ENCODE data around the gene NVL. TPM values are rescaled to one million over a fixed set of nuclear protein-coding genes. Genes with fewer than 3 reads are reported as not detected.

The NVL gene
- total RNA-seq, 1 experiment from 2014 or later, result 81.5 TPM

- Mint-ChIP-seq H3K4me1 (ENCODE audit: insufficient read depth, unreplicated experiment) (no peaks in the 10 kb centered on the region), H3K36me3 (ENCODE audit: insufficient read depth, unreplicated experiment) (peaks cover 79% of the 10 kb centered on the region), H3K9me3 (ENCODE audit: unreplicated experiment) (no peaks in the 10 kb centered on the region), H3K27me3 (ENCODE audit: insufficient read depth, unreplicated experiment) (no peaks in the 10 kb centered on the region), H3K27ac (ENCODE audit: low read depth, unreplicated experiment) (no peak overlapping the region), H3K4me3 (ENCODE audit: unreplicated experiment) (no peak overlapping the region)
- no TSS peak for BruUV-seq (replicated peaks)
- intact Hi-C loops (cut with micrococcal nuclease), result no loop called here
- DNase-seq (ENCODE audit: unreplicated experiment), result no peak
- ChIA-PET POLR2A (interaction anchor here (0.9 kb wide), 1 partner anchor 91 kb away, joined by 5 read pairs; the partner anchor contains the start of gene NVL), CTCF (interaction anchor here (0.9 to 2.3 kb wide), 3 partner anchors 10 to 122 kb away, joined by 3 to 9 read pairs (median 9); no protein-coding TSS in a partner anchor)
- TF ChIP-seq CTCF (IDR thresholded peaks at IDR 0.05; ENCODE audit: unreplicated experiment), result no peak
Measured at GRCh38 chr1:224238756-224239155, 91.2 kb downstream of the NVL start.

DNA sequence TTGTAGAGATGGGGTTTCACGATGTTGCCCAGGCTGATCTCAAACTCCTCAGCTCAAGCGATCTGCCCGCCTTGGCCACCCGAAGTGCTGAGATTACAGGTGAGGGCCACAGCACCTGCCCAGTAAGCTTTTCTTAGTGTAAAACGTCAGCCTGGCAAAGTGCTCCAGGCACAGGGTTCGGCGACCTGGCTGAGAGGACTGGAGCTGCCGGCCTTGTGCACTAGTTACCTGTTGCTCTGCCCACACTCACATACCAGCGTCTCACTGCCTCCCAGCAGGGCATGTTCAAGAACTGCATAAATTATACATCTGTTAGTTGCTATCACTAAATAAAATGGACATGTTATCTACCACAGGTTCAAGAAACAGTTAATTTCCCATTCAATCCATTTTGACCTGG is 91.8 kb downstream of the NVL start:
- ChIA-PET CTCF (interaction anchor here (0.6 to 2.3 kb wide), 6 partner anchors 9 to 220 kb away, joined by 3 to 9 read pairs (median 3); no protein-coding TSS in a partner anchor), POLR2A (no interaction called here)
- peaks cover 82% of the 10 kb centered on the region for H3K36me3 Mint-ChIP-seq (ENCODE audit: insufficient read depth, unreplicated experiment)
- H3K4me3 Mint-ChIP-seq (ENCODE audit: unreplicated experiment), result no peak overlapping the region
- H3K4me1 Mint-ChIP-seq (ENCODE audit: insufficient read depth, unreplicated experiment), result no peaks in the 10 kb centered on the region
- H3K27ac Mint-ChIP-seq (ENCODE audit: low read depth, unreplicated experiment), result no peak overlapping the region
- BruUV-seq (replicated peaks), result no TSS peak
- no peak for DNase-seq (ENCODE audit: unreplicated experiment)
- no peak for TF ChIP-seq CTCF (IDR thresholded peaks at IDR 0.05; ENCODE audit: unreplicated experiment)
- no peaks in the 10 kb centered on the region for H3K27me3 Mint-ChIP-seq (ENCODE audit: insufficient read depth, unreplicated experiment)
- H3K9me3 Mint-ChIP-seq (ENCODE audit: unreplicated experiment), result no peaks in the 10 kb centered on the region
- intact Hi-C loops (cut with micrococcal nuclease), result no loop called here

- no peak overlapping the region for H3K4me3 Mint-ChIP-seq (ENCODE audit: unreplicated experiment)
- no TSS peak for BruUV-seq (replicated peaks)
- H3K9me3 Mint-ChIP-seq (ENCODE audit: unreplicated experiment), result no peaks in the 10 kb centered on the region
- no peak for DNase-seq (ENCODE audit: unreplicated experiment)
- intact Hi-C loops (cut with micrococcal nuclease), result no loop called here
- no peaks in the 10 kb centered on the region for H3K4me1 Mint-ChIP-seq (ENCODE audit: insufficient read depth, unreplicated experiment)
- H3K36me3 Mint-ChIP-seq (ENCODE audit: insufficient read depth, unreplicated experiment), result peaks cover 87% of the 10 kb centered on the region
- no peak overlapping the region for H3K27ac Mint-ChIP-seq (ENCODE audit: low read depth, unreplicated experiment)
- H3K27me3 Mint-ChIP-seq (ENCODE audit: insufficient read depth, unreplicated experiment), result no peaks in the 10 kb centered on the region
- no peak for TF ChIP-seq CTCF (IDR thresholded peaks at IDR 0.05; ENCODE audit: unreplicated experiment)
- ChIA-PET CTCF (interaction anchor here (0.6 to 2.3 kb wide), 6 partner anchors 8 to 221 kb away, joined by 3 to 9 read pairs (median 3); no protein-coding TSS in a partner anchor), POLR2A (interaction anchor here (0.9 to 1.2 kb wide), 4 partner anchors 11 to 47 kb away, joined by 3 to 6 read pairs (median 4); no protein-coding TSS in a partner anchor)
Measured at GRCh38 chr1:224237119-224237881, 92.7 kb downstream of the NVL start.

- no peak for TF ChIP-seq CTCF (IDR thresholded peaks at IDR 0.05; ENCODE audit: unreplicated experiment)
- H3K36me3 Mint-ChIP-seq (ENCODE audit: insufficient read depth, unreplicated experiment), result peaks cover 90% of the 10 kb centered on the region
- H3K9me3 Mint-ChIP-seq (ENCODE audit: unreplicated experiment), result no peaks in the 10 kb centered on the region
- no peak overlapping the region for H3K27ac Mint-ChIP-seq (ENCODE audit: low read depth, unreplicated experiment)
- no TSS peak for BruUV-seq (replicated peaks)
- no peak overlapping the region for H3K4me3 Mint-ChIP-seq (ENCODE audit: unreplicated experiment)
- intact Hi-C loops (cut with micrococcal nuclease), result no loop called here
- H3K27me3 Mint-ChIP-seq (ENCODE audit: insufficient read depth, unreplicated experiment), result no peaks in the 10 kb centered on the region
- no peaks in the 10 kb centered on the region for H3K4me1 Mint-ChIP-seq (ENCODE audit: insufficient read depth, unreplicated experiment)
- DNase-seq (ENCODE audit: unreplicated experiment), result no peak
- CTCF ChIA-PET, result interaction anchor here (1.4 kb wide), 1 partner anchor 53 kb away, joined by 3 read pairs; the partner anchor contains the start of gene DEGS1
- POLR2A ChIA-PET, result interaction anchor here (0.7 to 1.2 kb wide), 2 partner anchors 16 to 53 kb away, joined by 3 read pairs; partner anchors contain the start of gene DEGS1
Measured at GRCh38 chr1:224235813-224236493, 94.0 kb downstream of the NVL start.
